HG03108 (cell line): ENCODE data around the gene ESPN.
"Not testable (repeated sequence)": the region's sequence is repeated elsewhere in the genome, so short reads cannot be mapped to it uniquely, and the experiment has no call there.

Source experiments
- ATAC-seq: cut with Tn5 transposase; IDR thresholded peaks from one replicate; pipeline ENCODE4 v1.9.1; 2021; ENCODE audit warnings: moderate library complexity; ENCODE audit not compliant: unreplicated experiment

The ESPN gene

DNA sequence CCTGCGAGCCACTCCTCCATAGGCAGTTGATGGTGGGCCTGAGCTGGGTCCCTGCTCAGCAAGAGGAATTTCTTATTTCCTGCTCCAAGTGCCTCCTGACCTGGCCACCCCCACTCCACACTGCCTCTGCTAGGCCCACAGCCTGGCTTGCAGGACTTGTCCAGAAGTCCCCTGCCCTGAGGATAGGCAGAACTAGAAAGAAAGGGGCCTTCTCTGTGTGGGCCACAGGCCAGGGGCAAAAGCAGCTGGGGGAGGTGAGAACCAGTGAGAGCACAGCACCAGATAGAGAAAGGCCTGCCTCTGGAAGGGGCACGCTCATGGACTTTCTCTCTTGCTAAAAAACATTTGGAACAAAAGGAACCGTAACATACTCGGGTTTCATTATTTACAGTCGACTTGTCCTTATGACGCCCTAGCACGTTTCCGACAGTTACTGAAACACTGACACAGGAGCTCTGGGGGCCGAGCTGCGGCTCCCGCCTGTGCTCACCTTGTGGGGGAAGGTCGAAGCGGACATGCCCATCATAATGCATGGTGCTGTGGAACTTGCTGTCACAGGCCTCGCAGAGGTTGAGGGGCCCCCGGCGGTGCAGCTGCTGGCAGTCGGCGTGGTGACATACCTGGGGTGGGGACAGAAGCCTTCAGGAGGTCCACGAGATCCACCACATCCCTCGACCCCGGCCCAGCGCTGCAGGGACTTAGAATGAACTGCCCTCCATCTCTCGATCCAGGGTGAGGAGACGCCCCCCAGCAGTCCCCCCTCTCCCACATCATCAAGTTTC, 52.7 kb downstream of the ESPN start:
- no peak for ATAC-seq

DNA sequence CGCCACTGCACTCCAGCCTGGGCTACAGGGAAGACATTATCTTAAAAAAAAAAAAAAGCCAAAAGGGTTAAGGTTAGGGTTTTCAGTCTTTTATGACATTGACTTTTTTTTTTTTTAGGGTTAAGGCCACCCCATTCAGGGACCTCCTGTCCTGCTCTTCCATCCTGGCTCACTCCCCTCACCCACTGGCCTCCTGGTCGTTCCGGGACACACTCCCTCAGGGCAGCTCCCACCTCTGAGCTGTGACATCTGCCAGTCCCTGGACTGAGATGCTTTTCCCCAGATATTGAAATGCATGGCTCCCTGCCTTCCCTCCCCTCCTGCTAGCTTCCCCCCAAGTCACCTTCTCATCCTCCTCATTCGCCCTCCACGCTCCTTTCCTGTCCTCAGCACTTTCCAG, 57.2 kb downstream of the ESPN start:
- ATAC-seq: no peak

DNA sequence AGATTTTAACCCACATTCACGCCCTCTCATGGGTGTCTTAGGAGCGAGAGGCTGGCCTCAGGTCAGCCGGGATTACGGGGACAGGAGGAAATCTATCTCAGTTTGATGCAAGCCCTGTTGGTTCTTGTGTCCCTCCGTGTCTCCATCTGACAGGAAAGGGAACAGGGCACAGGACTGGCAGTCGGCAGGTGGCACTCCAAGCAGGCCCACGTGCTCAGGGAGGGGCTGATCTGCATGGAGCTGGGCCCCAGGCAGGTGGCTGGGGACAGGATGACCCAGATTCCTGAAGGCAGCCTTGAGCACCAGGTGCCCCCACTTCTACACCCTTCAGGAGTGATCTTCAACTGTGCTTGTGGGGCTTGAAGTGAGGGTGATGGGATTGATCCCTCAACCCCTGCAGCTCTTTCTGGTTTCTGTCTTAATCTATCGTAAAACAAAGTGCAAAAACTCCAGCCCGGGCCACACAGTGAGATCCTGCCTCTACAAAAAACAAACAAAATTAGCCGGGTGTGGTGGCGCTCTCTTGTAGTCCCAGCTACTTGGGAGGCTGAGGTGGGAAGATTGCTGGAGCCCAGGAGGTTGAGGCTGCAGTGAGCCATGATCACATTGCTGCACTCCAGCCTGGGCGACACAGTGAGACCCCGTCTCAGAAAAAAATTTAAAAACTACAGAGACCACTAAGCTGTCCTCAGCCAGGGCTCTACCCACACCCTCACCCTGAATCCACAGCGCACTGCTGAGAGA, 58.6 kb downstream of the ESPN start:
- ATAC-seq: no peak

DNA sequence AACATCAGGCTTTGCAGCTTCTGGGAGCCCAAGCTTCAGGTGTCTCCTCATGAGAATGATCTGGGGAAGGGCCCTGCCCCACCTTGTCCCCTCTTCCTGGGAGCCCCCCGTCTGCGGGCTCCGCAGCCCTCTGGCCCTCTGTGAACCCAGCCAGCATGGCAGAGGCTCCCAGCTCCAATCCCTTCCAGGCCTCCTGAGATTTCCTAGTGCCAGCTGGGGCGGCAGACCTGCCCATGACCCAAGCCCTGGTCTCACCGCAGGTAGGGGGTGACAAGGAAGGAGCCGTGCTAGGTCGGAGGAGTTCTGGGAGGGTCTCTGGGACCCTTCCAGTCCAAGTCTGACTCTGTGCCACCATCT, 59.2 kb downstream of the ESPN start:
- no peak for ATAC-seq

DNA sequence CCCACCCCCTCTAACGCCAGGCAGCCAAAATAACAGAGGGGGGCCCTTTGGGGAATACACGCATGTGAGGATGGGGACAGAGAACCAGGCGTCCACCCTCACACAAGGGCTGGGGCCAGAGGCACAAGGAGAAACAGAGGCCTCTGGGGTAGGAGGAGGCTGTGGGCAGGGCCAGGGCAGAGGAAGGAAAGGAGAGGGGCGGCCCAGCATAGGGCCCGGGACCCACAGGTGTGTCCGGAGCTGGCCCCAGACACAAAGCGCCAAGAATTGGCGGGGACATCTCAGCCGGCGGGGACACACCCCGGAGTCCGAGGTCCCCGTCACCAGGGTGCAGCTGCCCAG, 60.2 kb downstream of the ESPN start:
- ATAC-seq: no peak

DNA sequence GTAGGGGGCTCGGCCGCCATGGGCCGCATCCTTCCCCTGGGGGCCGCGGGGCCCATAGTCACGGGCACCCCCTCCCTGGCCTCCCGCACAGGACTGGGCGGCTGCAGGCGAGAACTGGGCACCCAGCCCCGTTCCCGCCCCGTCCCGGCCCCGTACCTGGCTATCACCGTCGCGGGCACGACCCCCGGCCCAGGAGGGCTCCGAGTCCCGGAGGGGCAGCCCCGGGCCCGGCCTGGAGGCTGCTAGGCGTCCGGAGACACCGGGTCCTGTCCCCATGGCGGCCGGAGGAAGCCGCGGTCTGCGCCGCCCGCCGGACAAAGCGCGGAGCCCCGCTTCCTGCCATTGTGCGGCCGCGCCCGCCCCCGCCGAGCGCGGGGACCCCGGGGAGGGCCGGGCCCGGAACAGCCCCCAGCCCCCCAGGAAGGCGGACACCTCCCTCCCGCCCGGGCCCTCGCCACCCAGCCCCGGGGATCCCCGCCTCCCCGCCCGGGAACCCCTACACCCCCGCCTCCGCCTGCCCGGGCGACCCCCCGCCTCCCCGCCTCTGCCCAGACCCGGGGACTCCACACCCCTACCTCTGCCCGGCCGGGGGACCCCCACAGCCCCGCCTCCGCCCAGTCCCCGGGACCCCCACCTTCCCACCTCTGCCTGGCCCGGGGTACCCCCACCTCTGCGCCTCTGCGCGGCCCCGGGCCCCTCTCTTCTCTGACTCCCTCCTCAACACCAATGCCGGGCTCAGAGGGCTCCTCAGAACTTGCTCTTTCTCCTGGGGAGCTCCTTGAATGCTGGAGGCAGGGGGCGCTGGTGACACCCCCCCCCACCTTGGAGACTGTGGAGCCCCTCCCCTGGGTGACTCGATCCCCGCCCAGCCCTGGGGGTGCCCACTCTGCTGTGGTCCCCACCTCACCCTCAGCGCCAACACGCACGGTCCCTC, 60.9 kb downstream of the ESPN start:
- no peak for ATAC-seq

DNA sequence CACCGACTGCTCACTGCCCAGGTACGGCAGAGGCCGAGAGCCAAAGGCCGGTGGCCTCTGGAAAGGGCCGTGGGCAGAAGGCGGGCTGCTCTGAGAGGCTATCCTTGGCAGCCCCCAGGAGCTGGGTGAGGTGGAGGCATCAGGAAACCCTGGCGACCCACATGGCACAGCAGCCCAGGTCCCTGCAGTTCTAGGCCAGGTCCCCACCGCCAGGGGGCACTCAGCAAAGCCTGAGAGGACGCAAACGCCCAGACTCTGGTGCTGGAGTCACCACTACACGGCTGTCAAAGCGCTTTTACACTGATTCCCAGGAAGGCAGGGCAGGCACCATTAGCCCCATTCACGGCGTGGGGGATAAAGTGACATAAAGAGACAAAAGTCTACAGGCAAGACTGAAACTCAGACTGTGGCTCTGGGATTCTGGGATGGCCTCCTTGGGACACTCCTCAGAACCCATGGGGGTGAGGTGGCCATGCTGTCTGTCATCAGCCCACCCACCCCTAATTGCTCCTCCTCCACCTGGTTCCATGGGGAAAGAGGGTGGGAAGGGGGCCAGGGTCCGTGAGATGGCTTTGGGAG, 61.9 kb downstream of the ESPN start:
- ATAC-seq: no peak

DNA sequence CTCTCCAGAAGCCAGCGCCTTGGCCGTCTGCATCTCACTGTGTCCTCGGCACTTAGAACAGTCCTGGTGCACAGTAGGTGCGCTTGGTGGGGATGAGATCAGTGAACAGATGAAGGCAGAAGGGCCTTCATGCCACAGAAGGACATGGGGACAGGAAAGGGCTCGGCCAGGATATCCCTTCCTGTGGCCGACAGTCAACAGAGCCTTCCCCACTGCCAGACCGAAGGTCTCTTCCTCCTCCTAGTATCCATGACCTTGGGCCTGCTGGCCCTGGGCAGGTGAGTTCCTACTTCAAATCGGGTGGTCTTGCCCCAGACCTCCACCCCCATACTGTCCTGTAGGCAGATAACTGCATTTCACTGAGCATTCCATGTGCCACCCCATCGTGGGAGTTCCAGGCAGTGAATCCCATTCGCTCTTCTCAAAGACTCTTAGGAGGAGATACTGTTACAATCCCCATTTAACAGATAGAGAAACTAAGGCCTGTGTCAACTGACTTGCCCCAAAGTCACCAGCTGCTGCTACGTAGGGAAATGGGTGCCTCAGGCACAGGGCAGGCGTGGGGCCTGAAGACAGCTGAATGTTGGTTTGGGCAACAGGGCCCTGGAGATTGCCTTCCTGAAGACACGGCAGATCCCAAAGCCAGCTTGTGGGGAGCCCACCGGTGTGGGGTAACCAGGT, 63.4 kb downstream of the ESPN start:
- ATAC-seq: no peak

DNA sequence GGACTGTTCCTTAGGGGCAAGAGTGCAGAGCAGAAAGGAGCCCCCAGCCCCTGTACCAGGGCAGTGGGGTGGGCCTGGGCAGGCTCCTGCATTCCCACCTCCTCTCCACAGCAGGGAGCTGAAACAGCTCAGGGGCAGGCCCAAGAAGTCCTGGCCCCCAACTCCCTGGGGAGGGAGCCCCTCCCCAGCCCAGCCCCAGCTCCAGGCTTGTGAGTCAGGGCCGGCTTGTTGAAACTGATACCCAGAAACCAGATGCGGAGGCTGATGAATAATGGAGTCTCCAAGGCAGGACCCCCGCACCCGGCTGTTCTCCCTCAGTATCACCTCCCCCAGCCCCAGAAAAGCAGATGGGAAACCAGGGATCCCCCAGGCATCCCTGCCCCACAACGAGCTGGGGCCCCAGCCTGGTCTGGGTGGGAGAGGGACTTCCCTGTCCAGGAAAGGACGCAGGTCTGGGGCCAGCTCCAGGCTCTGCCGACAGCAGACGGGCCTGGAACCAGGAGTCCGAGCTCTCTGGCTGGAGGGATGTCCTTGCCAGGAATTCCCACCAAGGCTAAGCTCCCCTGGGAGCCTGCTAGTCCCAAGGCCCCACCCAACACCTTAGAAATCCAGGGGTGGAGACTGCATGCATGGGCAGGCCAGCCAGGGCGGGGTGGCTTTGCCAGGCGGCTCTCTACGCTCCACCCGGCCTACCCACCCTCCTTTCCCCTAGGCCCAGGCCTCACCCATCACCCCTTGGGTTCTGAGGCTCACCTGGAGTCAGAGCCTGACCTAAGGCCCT, 64.2 kb downstream of the ESPN start:
- no peak for ATAC-seq

DNA sequence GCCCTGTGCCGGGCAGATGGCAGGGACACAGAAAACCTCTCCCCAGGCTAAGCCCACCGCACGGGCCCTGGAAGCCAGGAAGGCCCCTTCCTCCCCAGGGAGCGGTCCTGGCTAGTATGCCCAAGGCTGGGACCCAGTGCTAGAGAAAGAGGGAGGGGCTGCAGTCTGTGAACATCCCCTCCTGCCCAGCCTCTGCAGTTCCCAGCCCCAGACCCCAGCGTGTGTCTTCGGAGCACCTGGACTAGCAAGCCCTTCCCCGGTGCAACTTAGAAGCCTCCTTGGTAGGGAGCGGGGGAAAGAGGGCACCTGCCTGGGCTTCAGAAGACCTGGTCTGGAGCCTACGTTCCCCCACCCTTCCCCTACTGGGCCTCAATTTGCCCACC, 64.8 kb downstream of the ESPN start:
- no peak for ATAC-seq

DNA sequence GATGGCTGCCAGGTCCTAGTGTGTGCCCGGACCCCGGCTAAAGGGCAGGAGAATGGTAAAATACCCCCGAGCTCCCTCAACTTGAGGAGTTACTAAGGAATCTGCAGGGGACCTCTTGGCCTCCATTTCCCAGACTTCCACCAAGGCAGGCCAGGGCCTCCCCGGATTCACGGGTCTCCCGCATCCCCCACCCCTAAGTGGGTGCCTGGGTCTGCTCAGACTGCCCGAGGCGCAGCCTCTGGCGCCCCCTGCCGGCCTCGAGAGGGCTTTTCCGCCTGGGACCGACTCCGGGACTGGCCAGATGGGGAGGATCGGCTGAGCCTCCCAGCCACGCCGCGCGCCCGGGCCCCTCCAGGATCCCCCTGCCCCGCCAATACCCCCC, 65.2 kb downstream of the ESPN start:
- peak; percentile 49 for ATAC-seq

DNA sequence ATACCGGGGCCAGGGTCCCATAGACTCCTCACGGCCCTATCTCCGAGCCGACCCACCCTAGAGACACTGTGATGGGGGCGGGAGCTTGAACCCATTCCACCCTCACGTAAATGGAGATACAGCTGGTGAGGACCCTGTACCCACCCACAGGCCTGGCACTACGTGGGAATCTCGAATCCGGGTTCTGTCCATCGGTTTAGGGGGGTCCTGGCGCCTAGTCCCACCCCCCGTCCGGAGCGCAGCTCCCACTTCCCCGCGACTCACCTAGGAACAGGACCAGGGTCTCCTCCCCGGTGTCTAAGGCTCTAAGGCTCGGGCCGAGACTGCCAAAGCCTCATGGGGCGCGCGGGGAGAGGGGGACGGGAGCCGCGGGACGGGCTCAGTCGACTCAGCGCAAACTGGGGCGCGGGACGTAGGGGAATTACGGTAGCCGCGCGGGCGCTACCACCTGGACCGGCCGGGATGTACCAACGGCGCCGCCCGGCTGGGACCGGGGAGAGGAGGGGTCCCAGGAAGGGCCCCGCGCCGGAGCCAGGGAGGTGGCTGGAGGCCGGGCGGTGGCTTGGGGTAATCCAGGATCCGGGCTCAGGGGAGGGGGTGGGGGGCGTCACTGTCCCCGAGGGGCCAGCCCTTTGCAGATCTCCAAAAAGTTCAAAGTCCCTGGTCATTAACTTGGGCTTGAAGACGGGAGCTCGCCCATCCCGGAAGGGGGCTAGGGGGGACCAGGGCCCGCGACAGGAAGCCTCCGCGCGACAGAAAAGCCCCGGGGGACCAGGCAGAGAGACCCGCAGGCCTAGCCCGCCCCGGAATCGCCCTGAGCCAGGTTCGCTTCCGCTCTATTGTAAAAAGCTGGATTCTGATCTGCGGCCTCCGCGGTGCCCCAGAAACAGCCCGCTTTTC, 65.9 kb downstream of the ESPN start:
- ATAC-seq: peak; percentile 39

DNA sequence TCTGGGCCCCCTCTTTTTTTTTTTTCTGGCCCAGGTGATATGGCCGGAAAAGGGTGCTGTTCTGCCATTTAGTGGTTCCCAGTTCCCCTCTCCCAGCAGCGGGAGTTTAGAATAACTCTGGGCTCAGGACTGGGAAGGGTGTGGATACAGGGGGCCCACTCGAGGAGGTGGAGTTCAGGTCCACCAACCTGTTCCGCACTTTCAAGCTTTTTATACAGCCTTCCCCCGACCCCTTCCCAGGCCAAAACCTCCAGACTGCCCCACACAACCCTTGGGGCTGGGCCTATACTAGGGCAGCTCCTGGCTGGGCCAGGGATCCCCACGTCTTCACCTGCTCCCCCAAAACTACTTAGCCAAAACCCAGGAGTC, 66.5 kb downstream of the ESPN start:
- ATAC-seq: no peak

DNA sequence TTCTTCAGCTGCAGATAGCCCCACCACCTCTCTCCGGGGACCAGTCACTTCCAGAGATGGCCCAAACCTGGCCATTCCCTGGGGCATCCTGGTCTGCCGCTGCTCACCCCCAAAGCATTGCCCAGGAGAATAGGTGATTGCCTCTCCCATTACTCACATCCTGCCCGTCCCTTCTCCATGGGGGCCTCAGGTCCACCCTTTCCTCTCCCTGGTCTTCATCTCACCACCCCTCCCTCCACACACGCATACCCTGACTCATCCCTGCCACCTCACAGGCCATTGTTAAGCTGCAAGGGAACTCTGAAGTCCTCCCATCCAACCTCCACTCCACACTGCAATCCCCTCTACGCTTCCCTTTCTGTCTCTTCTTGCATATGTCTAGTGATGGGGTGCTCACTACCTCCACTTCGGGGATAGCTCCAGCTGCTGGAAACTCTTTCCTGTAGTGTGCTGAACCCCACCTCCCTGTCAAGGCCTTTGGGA, 66.9 kb downstream of the ESPN start, which contains the start of gene PLEKHG5:
TSS of gene PLEKHG5 (minus strand) at position 188 of the 483 bp plus-strand sequence. CDS start 14,096 bp downstream, outside the sequence.
- ATAC-seq: no peak

DNA sequence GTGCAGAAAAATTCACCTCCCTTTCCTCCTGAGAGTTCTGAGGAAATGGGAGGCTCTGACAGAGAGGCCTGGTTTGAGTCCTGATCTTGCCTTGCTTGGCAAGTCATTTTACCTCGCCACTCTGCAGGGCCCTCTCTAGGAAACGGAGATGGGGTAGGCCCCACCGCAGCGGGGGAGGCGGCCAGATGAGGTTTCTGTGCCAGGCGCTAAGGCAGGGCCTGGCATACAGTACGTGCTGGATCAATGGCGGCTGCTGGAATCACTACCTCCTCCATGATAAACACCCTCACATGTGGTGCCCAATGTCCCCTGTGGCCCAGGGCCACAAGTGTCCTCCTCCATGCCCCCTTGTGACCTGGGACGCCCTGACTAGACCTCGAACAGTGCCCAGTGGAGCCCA, 67.4 kb downstream of the ESPN start:
- ATAC-seq: no peak

DNA sequence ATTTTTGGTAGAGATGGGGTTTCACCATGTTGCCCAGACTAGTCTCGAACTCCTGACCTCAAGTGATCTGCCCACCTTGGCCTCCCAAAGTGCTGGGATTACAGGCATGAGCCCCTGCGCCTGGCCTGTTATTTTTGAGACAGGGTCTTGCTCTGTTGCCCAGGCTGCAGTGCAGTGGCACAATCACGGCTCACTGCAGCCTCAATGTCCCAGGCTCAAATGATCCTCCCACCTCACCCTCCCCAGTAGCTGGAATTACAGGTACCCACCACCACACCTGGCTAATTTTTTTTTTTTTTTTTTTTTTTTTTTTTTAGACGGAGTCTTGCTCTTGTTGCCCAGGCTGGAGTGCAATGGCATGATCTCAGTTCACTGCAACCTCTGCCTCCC, 69.3 kb downstream of the ESPN start:
- not testable (repeated sequence) for ATAC-seq

DNA sequence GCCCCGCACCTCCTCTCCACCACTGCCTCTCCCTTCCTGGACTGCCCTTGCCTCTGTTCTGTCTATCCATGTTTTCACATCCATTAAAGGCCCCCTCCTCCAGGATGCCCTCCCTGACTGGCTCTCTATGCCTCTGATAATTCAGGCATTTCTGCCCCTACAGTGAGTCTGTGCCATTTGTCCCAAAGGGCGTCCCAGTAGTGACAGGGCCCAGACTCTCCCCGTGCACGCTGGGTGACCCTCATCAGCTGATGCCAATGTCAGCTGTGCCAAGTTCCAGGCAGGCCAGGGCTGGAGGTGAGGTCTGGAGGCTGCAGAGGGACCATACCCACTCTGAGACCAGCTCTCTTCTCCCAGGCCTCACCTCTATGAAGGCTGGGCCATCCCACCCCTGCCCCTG, 70.1 kb downstream of the ESPN start:
- ATAC-seq: no peak

DNA sequence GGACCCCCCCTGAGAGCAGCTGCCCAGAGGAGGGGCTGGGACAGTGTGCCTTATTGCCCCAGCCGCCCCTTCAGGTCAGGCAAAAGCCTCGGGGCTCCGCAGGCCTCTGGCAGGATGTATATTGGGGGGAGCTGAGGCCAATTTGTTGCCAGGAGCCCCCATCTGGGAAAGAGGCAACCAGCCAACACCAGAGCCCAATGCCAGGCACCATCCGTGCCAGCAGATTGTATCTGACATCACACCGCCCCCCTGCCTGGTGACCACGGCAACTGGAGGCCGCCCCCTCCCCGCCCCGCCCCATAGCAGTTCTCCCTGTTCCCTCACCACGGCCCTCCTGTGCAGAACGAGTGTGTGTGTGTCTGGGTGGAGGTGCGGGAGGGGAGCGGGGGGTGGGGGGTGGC, 70.5 kb downstream of the ESPN start:
- ATAC-seq: no peak
